Measurements from ENCODE around the gene B3GNT3.

DNA sequence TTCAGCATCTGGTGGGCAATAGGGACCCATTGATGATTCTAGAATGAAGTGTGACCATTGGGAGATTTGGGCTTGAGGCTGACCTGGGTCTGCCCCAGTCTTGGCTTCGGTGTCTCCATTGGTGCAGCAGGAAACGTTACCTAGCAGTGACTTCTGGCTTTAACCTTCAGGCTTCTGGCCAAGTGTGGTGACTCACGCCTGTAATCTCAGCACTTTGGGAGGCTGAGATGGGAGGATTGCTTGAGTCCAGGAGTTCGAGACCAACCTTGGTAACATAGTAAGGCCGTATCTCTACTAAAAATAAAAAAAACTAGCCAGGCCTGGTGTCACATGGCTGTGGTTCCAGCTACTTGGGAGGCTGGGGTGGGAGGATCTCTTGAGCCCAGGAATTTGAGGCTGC, 36.4 kb upstream of the B3GNT3 start:
- TF ChIP-seq, protein P1, sequence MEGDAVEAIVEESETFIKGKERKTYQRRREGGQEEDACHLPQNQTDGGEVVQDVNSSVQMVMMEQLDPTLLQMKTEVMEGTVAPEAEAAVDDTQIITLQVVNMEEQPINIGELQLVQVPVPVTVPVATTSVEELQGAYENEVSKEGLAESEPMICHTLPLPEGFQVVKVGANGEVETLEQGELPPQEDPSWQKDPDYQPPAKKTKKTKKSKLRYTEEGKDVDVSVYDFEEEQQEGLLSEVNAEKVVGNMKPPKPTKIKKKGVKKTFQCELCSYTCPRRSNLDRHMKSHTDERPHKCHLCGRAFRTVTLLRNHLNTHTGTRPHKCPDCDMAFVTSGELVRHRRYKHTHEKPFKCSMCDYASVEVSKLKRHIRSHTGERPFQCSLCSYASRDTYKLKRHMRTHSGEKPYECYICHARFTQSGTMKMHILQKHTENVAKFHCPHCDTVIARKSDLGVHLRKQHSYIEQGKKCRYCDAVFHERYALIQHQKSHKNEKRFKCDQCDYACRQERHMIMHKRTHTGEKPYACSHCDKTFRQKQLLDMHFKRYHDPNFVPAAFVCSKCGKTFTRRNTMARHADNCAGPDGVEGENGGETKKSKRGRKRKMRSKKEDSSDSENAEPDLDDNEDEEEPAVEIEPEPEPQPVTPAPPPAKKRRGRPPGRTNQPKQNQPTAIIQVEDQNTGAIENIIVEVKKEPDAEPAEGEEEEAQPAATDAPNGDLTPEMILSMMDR (conservative IDR thresholded peaks at IDR 0.05; ENCODE audit: low read depth, low read length): no peak
- TF ChIP-seq EZH2 (IDR thresholded peaks at IDR 0.05; ENCODE audit: low read length, unreplicated experiment) (no peak), EZH2phosphoT487 (IDR thresholded peaks at IDR 0.05; ENCODE audit: borderline replicate concordance, low read length) (no peak)
